ENCODE data around the gene WWOX.

DNA sequence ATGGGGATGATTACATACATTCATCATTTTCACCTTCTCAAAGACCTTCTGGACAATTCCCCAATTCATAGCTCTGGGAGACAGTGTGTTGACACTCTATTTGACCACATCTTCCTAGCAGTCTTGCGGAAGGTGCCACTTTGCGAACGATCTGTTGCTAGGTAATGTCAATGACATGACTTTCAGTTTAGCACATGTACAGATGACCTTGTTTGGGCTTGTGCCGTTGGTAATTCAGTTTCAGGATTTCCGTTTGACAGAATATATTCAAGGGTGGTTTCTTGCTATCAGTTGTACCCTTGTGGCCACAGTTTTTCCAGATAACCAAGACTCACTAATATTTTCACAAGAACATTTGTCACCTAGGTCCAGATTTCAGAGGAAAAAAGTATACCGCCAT, 478.2 kb downstream of the WWOX start:
- TF ChIP-seq EZH2 (IDR thresholded peaks at IDR 0.05; ENCODE audit: borderline replicate concordance): no peak
- TF ChIP-seq, protein P1, sequence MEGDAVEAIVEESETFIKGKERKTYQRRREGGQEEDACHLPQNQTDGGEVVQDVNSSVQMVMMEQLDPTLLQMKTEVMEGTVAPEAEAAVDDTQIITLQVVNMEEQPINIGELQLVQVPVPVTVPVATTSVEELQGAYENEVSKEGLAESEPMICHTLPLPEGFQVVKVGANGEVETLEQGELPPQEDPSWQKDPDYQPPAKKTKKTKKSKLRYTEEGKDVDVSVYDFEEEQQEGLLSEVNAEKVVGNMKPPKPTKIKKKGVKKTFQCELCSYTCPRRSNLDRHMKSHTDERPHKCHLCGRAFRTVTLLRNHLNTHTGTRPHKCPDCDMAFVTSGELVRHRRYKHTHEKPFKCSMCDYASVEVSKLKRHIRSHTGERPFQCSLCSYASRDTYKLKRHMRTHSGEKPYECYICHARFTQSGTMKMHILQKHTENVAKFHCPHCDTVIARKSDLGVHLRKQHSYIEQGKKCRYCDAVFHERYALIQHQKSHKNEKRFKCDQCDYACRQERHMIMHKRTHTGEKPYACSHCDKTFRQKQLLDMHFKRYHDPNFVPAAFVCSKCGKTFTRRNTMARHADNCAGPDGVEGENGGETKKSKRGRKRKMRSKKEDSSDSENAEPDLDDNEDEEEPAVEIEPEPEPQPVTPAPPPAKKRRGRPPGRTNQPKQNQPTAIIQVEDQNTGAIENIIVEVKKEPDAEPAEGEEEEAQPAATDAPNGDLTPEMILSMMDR (IDR thresholded peaks at IDR 0.05; ENCODE audit: poor library complexity): no peak
- no peak for TF ChIP-seq EZH2phosphoT487 (IDR thresholded peaks at IDR 0.05; ENCODE audit: low read depth, severe bottlenecking, unreplicated experiment)

Measured in hepatocyte (in vitro differentiated cells).